AG04449 (cell line): ENCODE results near the gene BHLHA15.

Source experiments
- CTCF ChIA-PET: fragments of 350-600 bp; formaldehyde crosslinking; extraction: SDS; loops from one replicate; lab custom pipeline; 2021; ENCODE audit warnings: antibody characterized with exemption; lab: Yijun Ruan, JAX
- POLR2A ChIA-PET: fragments of 400-600, 350-600 bp; formaldehyde crosslinking; extraction: SDS; loops from one replicate; lab custom pipeline; 2020; ENCODE audit warnings: antibody characterized with exemption, inconsistent platforms; lab: Yijun Ruan, JAX
- DNase-seq: peaks from one replicate; pipeline ENCODE4 v3.0.0-alpha.2; 2010; ENCODE audit warnings: low read depth, low spot score
- H3K4me3 ChIP-seq: 2 replicates; pipeline ENCODE4 v1.5.1; 2011; ENCODE audit warnings: low read depth, mild to moderate bottlenecking, control low read depth, low read length
- CTCF ChIP-seq: IDR thresholded peaks from one replicate; pipeline ENCODE4 v1.5.1; 2011; ENCODE audit warnings: mild to moderate bottlenecking, moderate library complexity, low read length, control low read depth, inconsistent platforms; ENCODE audit not compliant: insufficient read depth; ENCODE audit errors: missing control alignments

The BHLHA15 gene

GRCh38 chr7:98251231-98251600 lies 40.0 kb downstream of the BHLHA15 start:
- no peak for TF ChIP-seq CTCF
- POLR2A ChIA-PET: no interaction called here
- DNase-seq: no peak
- peak overlapping the region; percentile 96 for H3K4me3 ChIP-seq
- CTCF ChIA-PET: interaction anchor here (2.5 kb wide), 1 partner anchor 10 kb away, joined by 14 read pairs; no protein-coding TSS in a partner anchor

GRCh38 chr7:98251601-98252424 lies 40.6 kb downstream of the BHLHA15 start, which contains the start of gene TECPR1:
TECPR1 (minus strand) TSS chr7:98252232; CDS start chr7:98246146, 6,086 bp downstream.
- POLR2A ChIA-PET: no interaction called here
- DNase-seq: no peak
- CTCF ChIA-PET: interaction anchor here (1.0 to 2.5 kb wide), 5 partner anchors 9 to 149 kb away, joined by 4 to 14 read pairs (median 8); partner anchors contain the start of gene BAIAP2L1
- TF ChIP-seq CTCF: no peak
- peak within 1 kb of the TSS; percentile 96 for H3K4me3 ChIP-seq

- H3K4me3 ChIP-seq: peak overlapping the region; percentile 96
- ChIA-PET CTCF (interaction anchor here (0.9 to 2.3 kb wide), 6 partner anchors 8 to 231 kb away, joined by 3 to 14 read pairs (median 6); partner anchors contain the start of gene BAIAP2L1), POLR2A (no interaction called here)
- no peak for DNase-seq
- TF ChIP-seq CTCF: peak; percentile 15
Measured at GRCh38 chr7:98252425-98253054, 41.3 kb downstream of the BHLHA15 start.

GRCh38 chr7:98254516-98254915 lies 43.3 kb downstream of the BHLHA15 start:
- TF ChIP-seq CTCF: no peak
- DNase-seq: no peak
- ChIA-PET POLR2A (no interaction called here), CTCF (interaction anchor here (0.7 to 2.3 kb wide), 2 partner anchors 13 to 1220 kb away, joined by 3 to 8 read pairs; no protein-coding TSS in a partner anchor)
- no peak overlapping the region for H3K4me3 ChIP-seq

GRCh38 chr7:98254951-98255610 lies 43.8 kb downstream of the BHLHA15 start:
- no peak overlapping the region for H3K4me3 ChIP-seq
- TF ChIP-seq CTCF: no peak
- CTCF ChIA-PET: no interaction called here
- POLR2A ChIA-PET: no interaction called here
- no peak for DNase-seq

- H3K4me3 ChIP-seq: no peak overlapping the region
- POLR2A ChIA-PET: interaction anchor here (0.5 kb wide), 1 partner anchor 22 kb away, joined by 4 read pairs; no protein-coding TSS in a partner anchor
- DNase-seq: no peak
- CTCF ChIA-PET: interaction anchor here (0.9 kb wide), 1 partner anchor 8 kb away, joined by 3 read pairs; no protein-coding TSS in a partner anchor
- no peak for TF ChIP-seq CTCF
Measured at GRCh38 chr7:98256431-98256830, 45.2 kb downstream of the BHLHA15 start.
